PFSK-1 (cell line): ENCODE data around the gene DYDC2.

Experiments
- FOXP2 ChIP-seq: optimal IDR thresholded peaks from 2 replicates; pipeline ENCODE3; 2011; ENCODE audit warnings: borderline replicate concordance, control low read depth, inconsistent platforms; ENCODE audit not compliant: insufficient read depth; ENCODE audit errors: extremely low read length, extremely low read depth
- POLR2AphosphoS5 ChIP-seq: IDR thresholded peaks from 2 replicates; pipeline ENCODE4 v1.6.1; 2012; ENCODE audit warnings: low read depth, mild to moderate bottlenecking, control low read depth, low read length, moderate library complexity
- REST ChIP-seq, 2 experiments: IDR thresholded peaks; 2 replicates each; pipeline versions ENCODE4 v1.6.1 to v1.8.0; 2011 to 2012; ENCODE audit warnings: low read depth in 2 of 2, low read length in 2 of 2, control low read depth in 1 of 2, inconsistent platforms in 1 of 2, mild to moderate bottlenecking in 1 of 2, moderate library complexity in 1 of 2; ENCODE audit not compliant: insufficient read depth in 1 of 2
- SIN3A ChIP-seq: IDR thresholded peaks from 2 replicates; pipeline ENCODE4 v1.6.1; 2012; ENCODE audit warnings: mild to moderate bottlenecking, low read length, moderate library complexity, borderline replicate concordance; ENCODE audit not compliant: insufficient read depth
- TAF1 ChIP-seq: IDR thresholded peaks from 2 replicates; pipeline ENCODE4 v1.6.1; 2012; ENCODE audit warnings: low read length, control low read depth, borderline replicate concordance; ENCODE audit not compliant: insufficient read depth

The DYDC2 gene

GRCh38 chr10:80322711-80323110, 33.9 kb upstream of the DYDC2 start:
- TF ChIP-seq SIN3A (no peak), REST (IDR thresholded peaks at IDR 0.05; ENCODE audit: insufficient read depth in 1 of 2, low read depth in 2 of 2, low read length in 2 of 2) (no peak), TAF1 (no peak), POLR2AphosphoS5 (no peak), FOXP2 (no peak)

GRCh38 chr10:80323311-80323710, 33.3 kb upstream of the DYDC2 start:
- TF ChIP-seq SIN3A (no peak), TAF1 (no peak), REST (IDR thresholded peaks at IDR 0.05; ENCODE audit: insufficient read depth in 1 of 2, low read depth in 2 of 2, low read length in 2 of 2) (no peak), POLR2AphosphoS5 (no peak), FOXP2 (no peak)

GRCh38 chr10:80324086-80324485, 32.5 kb upstream of the DYDC2 start:
- TF ChIP-seq FOXP2 (no peak), TAF1 (no peak), POLR2AphosphoS5 (no peak), SIN3A (no peak), REST (IDR thresholded peaks at IDR 0.05; ENCODE audit: insufficient read depth in 1 of 2, low read depth in 2 of 2, low read length in 2 of 2) (no peak)

- TF ChIP-seq TAF1, result no peak
- no peak for TF ChIP-seq POLR2AphosphoS5
- no peak for TF ChIP-seq REST (IDR thresholded peaks at IDR 0.05; ENCODE audit: insufficient read depth in 1 of 2, low read depth in 2 of 2, low read length in 2 of 2)
- TF ChIP-seq SIN3A, result no peak
- no peak for TF ChIP-seq FOXP2
Observed at GRCh38 chr10:80324891-80325364, 31.7 kb upstream of the DYDC2 start.

GRCh38 chr10:80333983-80334382, 22.6 kb upstream of the DYDC2 start:
- TF ChIP-seq SIN3A (no peak), TAF1 (no peak), FOXP2 (no peak), POLR2AphosphoS5 (no peak), REST (IDR thresholded peaks at IDR 0.05; ENCODE audit: insufficient read depth in 1 of 2, low read depth in 2 of 2, low read length in 2 of 2) (no peak)
